Omental fat pad (tissue), 4 donors: ENCODE measurements around the gene SCARB2. TPM values are rescaled to one million over a fixed set of nuclear protein-coding genes. Genes with fewer than 3 reads are reported as not detected.

Experiments
- ATAC-seq: fragments of 150-250 bp; one replicate; pipeline ENCODE4 v1.9.1; 2016; ENCODE audit warnings: mild to moderate bottlenecking, moderate library complexity; ENCODE audit not compliant: low FRiP score
- DNase-seq: peaks from one replicate; pipeline ENCODE4 v3.0.0-alpha.2; 2019; ENCODE audit warnings: low spot score
- CTCF ChIP-seq, 3 donors: fragments of 450-650 bp; IDR thresholded peaks; one replicate each; pipeline ENCODE4 v1.5.1; 2016 to 2017; ENCODE audit warnings: antibody characterized with exemption in 3 of 3, mild to moderate bottlenecking in 3 of 3, moderate library complexity in 2 of 3
- total RNA-seq, 4 donors: library from RNA; depleted of rRNA; stranded (reverse); fragments of >200 nt; gene quantifications; one replicate each; pipeline ENCODE4 v1.1.0, GENCODE V29; 2016

SCARB2 gene
- total RNA-seq, 4 donors from 2014 or later, result 106 to 174 (median 172) TPM

DNA sequence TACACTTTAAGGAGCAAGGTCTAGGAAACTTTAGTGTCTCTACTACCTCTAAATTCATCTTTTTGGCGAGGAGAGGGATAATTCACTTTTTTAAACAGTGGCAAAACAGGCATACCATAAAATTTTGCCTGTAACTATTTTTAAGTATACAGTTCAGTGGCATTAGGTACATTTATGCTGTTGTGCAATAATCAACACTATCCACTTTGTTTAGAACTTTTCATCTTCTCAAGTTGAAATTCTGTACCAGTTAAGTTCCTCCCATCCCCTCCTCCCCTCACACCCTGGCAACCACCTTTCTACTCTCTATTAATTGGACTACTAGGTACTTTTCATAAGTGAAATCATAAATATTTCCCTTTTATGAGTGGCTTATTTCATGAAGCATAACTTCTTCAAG, 96.8 kb downstream of the SCARB2 start:
- no peak for TF ChIP-seq CTCF (IDR thresholded peaks at IDR 0.05)
- DNase-seq, result no peak
- no peak for ATAC-seq

Other genes with a start within 250 kb of the SCARB2 start
- 10 to 100 TPM; 31.8 to 50.2 (median 35.8) TPM for gene SDAD1, start 222.9 kb downstream of the SCARB2 start, total RNA-seq
- gene CXCL9, start 206.3 kb downstream of the SCARB2 start, total RNA-seq, result 1 to 10 TPM in 2 of 4 donors, under 1 TPM in 1, not detected in 1; 0.74 to 5.2 (median 1.8) TPM
- gene CXCL10, start 190.3 kb downstream of the SCARB2 start, total RNA-seq, result 1 to 10 TPM in 2 of 4 donors, under 1 TPM in 1, not detected in 1; 0.46 to 3.5 (median 1.7) TPM
- gene CXCL11, start 177.8 kb downstream of the SCARB2 start, total RNA-seq, result 1 to 10 TPM in 2 of 4 donors, not detected in 2; 1.3 to 1.6 TPM
- 1 to 10 TPM in 1 of 4 donors, not detected in 3; 1.7 TPM for gene ART3, start 139.1 kb downstream of the SCARB2 start, total RNA-seq
- 10 to 100 TPM; 36.0 to 50.1 (median 39.3) TPM for gene NUP54, start 65.4 kb downstream of the SCARB2 start, total RNA-seq
- gene FAM47E, start 37.9 kb upstream of the SCARB2 start, total RNA-seq, result 1 to 10 TPM; 1.7 to 7.8 (median 3.1) TPM
- 10 to 100 TPM; 12.8 to 49.3 (median 24.9) TPM for gene STBD1, start 92.9 kb upstream of the SCARB2 start, total RNA-seq
- gene CCDC158, start 207.3 kb upstream of the SCARB2 start, total RNA-seq, result under 1 TPM in 3 of 4 donors, not detected in 1; 0.32 to 0.75 (median 0.48) TPM
- gene SHROOM3, start 221.4 kb upstream of the SCARB2 start, total RNA-seq, result 10 to 100 TPM in 1 of 4 donors, 1 to 10 TPM in 3; 1.3 to 12.2 (median 3.1) TPM